Upper lobe of right lung (tissue), 1 donor: ENCODE results near the gene KIF20B. TPM values are rescaled to one million over a fixed set of nuclear protein-coding genes. Genes with fewer than 3 reads are reported as not detected.

Source experiments
- total RNA-seq: library from RNA; stranded (reverse); fragmentation: NEBNext Ultra II Directional; extraction: Animal tissue kit (Norgen Biotek cat#: 25700); gene quantifications from one replicate; pipeline ENCODE4 v1.2.1, GENCODE V29; 2021
- donor health status: DM: no; HTN: yes; CAD: no; lungs with severe emphysema.

KIF20B gene
- total RNA-seq, 1 donor from 2014 or later: 5.1 TPM

Other genes with a start within 250 kb of the KIF20B start
- gene SLC16A12, start 166.0 kb upstream of the KIF20B start, total RNA-seq: 1.9 TPM
- 8.0 TPM for gene PANK1, start 56.3 kb upstream of the KIF20B start, total RNA-seq